H1 (cell line): ENCODE results near the gene THOC6.

Source experiments
- CBX5 ChIP-seq: fragments of 300-800, 300-1000 bp; sonication (generic); IDR thresholded peaks from 2 replicates; pipeline ENCODE4 v1.7.1; 2016; ENCODE audit warnings: antibody characterized with exemption, low read length, low read depth
- CTCF ChIP-seq, 3 experiments: IDR thresholded peaks; 1 replicate in 2 of 3; 2 replicates in 1 of 3; pipeline versions ENCODE4 v1.5.1 to v1.6.1; 2011; ENCODE audit warnings: low read length in 3 of 3, mild to moderate bottlenecking in 3 of 3, inconsistent platforms in 2 of 3, low read depth in 1 of 3, moderate library complexity in 1 of 3; ENCODE audit not compliant: insufficient read depth in 1 of 3; ENCODE audit errors: control extremely low read depth in 1 of 3
- EP300 ChIP-seq, 2 experiments: IDR thresholded peaks; 1 replicate in 1 of 2; 2 replicates in 1 of 2; pipeline ENCODE4 v1.6.1; 2011 to 2012; ENCODE audit warnings: low read depth in 2 of 2, low read length in 2 of 2, mild to moderate bottlenecking in 2 of 2, borderline replicate concordance in 1 of 2, inconsistent platforms in 1 of 2, moderate library complexity in 1 of 2
- POLR2A ChIP-seq, 2 experiments: IDR thresholded peaks; 1 replicate in 1 of 2; 2 replicates in 1 of 2; pipeline ENCODE4 v1.6.1; 2011; ENCODE audit warnings: low read depth in 2 of 2, low read length in 2 of 2, mild to moderate bottlenecking in 2 of 2; ENCODE audit errors: control extremely low read depth in 1 of 2
- POU5F1 ChIP-seq: IDR thresholded peaks from 2 replicates; pipeline ENCODE4 v1.6.1; 2011; ENCODE audit warnings: low read depth, mild to moderate bottlenecking, low read length, moderate library complexity
- TCF12 ChIP-seq: IDR thresholded peaks from 2 replicates; pipeline ENCODE4 v1.6.1; 2011; ENCODE audit warnings: low read depth, mild to moderate bottlenecking, low read length

- TF ChIP-seq CTCF (IDR thresholded peaks at IDR 0.05; ENCODE audit: control extremely low read depth in 1 of 3, insufficient read depth in 1 of 3, low read depth in 1 of 3, low read length in 3 of 3) (no peak), POU5F1 (no peak), CBX5 (no peak), POLR2A (IDR thresholded peaks at IDR 0.05; ENCODE audit: control extremely low read depth in 1 of 2, low read depth in 2 of 2, low read length in 2 of 2) (no peak), TCF12 (no peak), EP300 (IDR thresholded peaks at IDR 0.05; ENCODE audit: borderline replicate concordance in 1 of 2, low read depth in 2 of 2, low read length in 2 of 2) (no peak)
These were observed 13.3 kb upstream of the THOC6 start for GRCh38 chr16:3010510-3010909.
